ENCODE data around the gene UGT1A9. TPM values are rescaled to one million over a fixed set of nuclear protein-coding genes. Genes with fewer than 3 reads are reported as not detected.
A peak's percentile ranks its signal among the peaks of the same experiment; 100 is the strongest.

The UGT1A9 gene
- total RNA-seq, 1 donor from 2014 or later, result not detected

DNA sequence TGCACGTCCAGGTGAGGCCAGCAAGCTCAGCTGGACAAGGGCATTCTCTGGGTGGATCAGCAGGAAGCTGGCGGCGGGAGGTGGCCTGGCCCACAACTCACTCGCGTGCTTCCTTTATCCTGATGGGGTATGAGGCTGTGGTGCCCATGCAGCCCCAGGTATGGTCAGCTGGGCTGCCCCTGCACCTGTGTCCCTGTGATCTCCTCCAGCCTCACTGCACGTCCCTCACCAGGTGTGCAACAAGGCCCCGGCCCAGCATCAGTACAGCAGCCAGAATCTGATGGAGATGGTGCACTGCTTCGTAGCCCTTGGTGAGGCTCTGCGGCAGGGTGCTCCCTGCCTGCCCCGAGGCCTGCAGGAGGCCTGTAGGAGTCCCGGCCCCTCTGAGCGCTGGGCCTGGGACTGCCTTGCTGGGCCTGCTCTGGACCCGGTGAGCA lies 124.1 kb downstream of the UGT1A9 start:
- peak; percentile 84 for DNase-seq (ENCODE audit: low spot score)

- DNase-seq (ENCODE audit: low spot score), result peak; percentile 22
Observed at GRCh38 chr2:233796254-233796653, 124.6 kb downstream of the UGT1A9 start.

GRCh38 chr2:233798335-233799086 lies 126.8 kb downstream of the UGT1A9 start:
- DNase-seq (ENCODE audit: low spot score), result peak; percentile 79

GRCh38 chr2:233799087-233799665 lies 127.5 kb downstream of the UGT1A9 start:
- peak; percentile 37 for DNase-seq (ENCODE audit: low spot score)

DNA sequence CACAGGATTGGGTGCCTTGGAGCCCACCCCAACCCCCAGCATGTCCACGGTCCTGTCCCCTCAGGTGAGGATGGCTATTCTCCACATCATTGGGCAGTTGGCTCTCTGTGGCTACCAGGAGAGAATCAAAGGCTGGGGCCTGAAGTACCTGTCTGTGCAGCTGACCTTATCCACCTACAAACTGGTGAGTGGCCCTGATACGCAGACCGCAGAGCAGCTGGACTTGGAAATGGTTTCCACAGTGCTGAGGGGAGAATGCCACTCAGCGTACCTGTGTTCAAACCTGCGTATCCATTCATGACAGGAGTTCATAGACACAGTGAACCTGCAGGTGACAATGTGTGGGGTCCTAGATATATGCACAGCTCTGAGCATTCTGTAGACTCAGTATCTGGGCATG lies 128.0 kb downstream of the UGT1A9 start:
- DNase-seq (ENCODE audit: low spot score), result peak; percentile 28

GRCh38 chr2:233800208-233800607 lies 128.5 kb downstream of the UGT1A9 start:
- DNase-seq (ENCODE audit: low spot score), result peak; percentile 53

DNA sequence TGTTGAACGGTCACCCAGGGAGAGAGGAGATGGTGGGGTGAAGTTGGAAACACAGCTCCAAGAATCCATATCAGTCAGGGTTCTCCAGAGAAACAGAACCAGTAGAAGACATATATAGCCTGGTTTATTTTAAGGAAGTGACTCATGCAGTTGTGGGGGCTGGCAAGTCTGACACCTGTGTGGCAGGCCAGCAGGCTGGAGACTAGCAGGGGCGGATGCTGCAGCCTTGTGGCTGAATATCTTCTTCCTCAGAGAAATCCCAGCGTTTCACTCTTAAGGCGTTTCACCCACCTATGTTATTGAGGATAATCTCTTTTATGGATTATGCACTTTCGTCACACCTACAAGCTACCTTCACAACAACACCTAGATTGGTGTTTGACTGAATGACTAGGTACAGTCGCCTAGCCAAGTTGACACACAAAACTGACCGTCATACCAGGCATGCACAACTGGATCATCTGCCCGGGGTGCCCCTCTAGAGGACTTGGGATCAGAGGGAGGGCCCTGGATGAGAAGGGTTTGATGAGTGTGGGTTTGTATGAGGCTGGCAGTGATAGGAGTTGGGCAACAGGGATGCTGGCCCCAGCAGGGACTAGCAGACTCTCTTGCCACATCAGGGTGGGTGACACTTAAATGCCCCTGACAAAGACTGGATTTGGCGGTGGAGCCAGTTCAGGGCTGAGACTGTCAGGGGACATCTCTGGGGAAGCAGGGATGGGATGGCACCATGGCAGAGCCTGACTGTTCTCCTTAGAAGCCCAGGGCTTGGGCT lies 129.8 kb downstream of the UGT1A9 start:
- peak; percentile 76 for DNase-seq (ENCODE audit: low spot score)

DNA sequence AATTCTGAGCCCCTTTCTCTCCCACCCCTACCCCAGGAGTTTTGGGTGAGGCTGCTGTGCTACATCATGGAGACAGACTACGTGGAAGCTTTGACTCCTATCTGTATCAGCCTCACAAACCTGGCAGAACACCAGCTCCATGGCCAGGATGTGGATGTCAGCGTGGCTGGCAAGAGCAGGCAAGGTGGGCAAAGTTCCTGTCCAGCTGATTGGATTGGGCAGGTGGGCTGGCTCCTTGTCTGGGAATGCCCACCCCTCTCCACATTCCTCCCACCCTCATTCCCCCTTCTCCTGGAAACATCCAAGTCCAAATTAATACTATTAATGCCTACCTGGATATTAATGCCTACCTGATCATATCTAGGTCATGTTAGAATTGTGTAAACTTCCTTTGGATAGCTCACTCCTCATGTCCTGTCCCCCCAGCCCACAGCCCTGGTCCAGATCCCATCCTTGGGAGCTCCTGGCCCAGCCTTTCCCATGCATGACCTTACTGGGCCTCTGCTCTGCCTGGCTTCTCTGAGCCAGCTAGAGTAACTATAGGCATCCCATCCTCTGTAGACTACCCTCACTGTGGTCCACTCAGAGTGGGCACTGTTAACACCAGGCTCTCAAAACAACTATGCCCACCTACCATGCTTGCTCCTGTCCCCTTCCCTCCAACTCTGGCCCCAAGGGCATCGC lies 130.6 kb downstream of the UGT1A9 start:
- peak; percentile 53 for DNase-seq (ENCODE audit: low spot score)

- peak; percentile 55 for DNase-seq (ENCODE audit: low spot score)
Observed at GRCh38 chr2:233803292-233803911, 131.7 kb downstream of the UGT1A9 start.

DNA sequence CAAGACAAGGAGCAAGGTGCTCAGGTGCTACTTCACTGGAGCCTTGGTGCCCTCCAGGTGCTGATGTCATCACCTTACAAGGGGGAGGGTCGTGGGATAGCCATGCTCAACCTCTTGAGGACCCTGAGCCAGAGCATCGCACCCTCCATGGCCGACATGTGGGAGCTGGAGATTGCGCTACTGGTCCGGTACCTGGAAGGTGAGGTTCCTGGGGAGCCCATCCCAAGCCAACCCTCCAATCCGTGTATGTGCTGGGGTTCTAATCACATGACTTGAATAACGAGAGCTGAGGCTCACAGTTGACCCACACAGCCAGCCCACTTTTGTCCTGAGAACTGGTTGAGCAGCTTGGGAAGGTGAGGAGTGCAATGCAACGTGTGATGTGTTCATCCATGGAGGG lies 132.3 kb downstream of the UGT1A9 start:
- peak; percentile 55 for DNase-seq (ENCODE audit: low spot score)

GRCh38 chr2:233807215-233807865 lies 135.6 kb downstream of the UGT1A9 start:
- DNase-seq (ENCODE audit: low spot score), result peak; percentile 73

DNA sequence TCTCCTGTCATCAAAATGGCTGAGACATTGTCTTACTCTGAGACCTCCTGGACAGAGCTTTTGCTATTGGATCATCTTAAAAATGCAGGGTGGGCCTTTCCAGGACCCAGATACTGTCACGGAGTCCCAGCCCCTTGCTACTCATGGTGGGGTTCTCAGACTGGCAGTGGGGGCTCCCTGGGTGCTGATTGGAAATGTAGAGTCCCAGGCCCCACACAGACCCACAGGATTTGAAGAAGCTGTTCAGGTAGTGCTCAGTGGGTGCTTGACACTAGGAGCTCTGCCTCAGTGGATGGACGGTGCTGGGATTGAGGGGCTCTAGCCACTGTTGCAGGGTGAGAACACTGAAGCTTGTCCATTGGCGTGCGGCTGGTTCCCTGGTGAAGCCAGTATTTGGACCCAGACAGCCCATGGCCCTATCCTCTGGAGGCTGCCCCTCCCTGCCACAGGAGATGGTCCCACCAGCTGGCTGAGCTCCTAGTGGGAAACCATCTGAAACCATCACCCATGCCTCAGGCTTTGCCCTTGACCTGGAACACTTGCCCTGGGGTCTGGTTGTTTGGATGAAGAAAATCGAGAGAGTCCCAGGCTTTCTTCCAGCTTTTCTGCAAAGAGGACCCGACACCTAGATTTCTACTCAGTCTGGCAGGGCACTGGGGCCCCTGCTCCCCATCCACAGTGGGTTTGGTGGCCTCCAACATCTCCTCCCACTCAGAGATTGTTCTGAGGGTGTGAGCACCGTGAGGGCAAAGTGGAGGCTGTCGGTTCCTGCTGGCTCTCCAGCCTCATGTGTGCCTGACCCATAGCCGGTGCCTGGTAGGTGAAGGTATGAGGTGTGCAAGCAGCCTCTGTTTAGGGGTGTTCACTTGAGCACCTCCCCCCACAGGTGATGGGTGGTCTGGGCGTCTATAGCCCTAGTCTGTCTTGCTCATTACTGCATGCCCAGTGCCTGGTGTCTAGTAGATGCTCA lies 136.6 kb downstream of the UGT1A9 start:
- peak; percentile 62 for DNase-seq (ENCODE audit: low spot score)

DNA sequence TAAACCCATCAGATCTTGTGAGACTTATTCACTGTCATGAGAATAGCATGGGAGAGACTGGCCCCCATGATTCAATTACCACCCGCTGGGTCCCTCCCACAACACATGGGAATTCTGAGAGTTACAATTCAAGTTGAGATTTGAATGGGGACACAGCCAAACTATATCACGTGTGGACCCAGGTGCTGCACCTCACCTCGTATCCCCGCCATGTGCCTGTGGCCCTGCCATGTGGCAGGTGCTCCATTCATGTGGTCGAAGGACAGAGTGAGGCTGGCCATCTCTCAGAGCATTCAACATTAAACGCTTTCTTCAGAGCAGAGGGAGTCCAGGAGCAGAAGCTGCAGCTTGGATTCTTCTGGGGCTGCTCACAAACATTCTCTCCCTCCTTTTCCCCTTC lies 138.7 kb downstream of the UGT1A9 start:
- DNase-seq (ENCODE audit: low spot score), result no peak

GRCh38 chr2:233811087-233811486 lies 139.4 kb downstream of the UGT1A9 start:
- DNase-seq (ENCODE audit: low spot score), result no peak

- DNase-seq (ENCODE audit: low spot score), result peak; percentile 77
Observed at GRCh38 chr2:233811732-233812131, 140.0 kb downstream of the UGT1A9 start.

- DNase-seq (ENCODE audit: low spot score), result peak; percentile 28
Observed at GRCh38 chr2:233813236-233814055, 141.7 kb downstream of the UGT1A9 start.

- DNase-seq (ENCODE audit: low spot score), result peak; percentile 76
Observed at GRCh38 chr2:233814056-233814835, 142.5 kb downstream of the UGT1A9 start.

DNA sequence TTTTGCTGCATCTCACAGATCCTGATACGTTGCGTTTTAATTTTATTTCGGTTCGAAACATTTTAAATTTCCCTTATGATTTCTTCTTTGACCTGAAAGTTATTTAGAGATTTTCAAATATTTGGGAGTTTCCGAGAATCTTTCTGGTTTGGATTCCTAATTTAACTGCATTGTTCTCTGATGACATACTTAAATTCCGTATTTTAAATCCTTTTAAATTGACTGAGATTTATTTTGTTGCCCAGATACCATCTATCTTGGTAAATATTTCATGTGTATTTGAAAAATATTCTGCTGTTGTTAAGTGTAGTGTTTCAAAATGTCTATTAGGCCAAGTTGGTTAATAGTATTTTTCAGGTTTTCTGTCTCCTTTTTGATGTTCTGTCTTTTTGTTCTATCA lies 144.2 kb downstream of the UGT1A9 start:
- no peak for DNase-seq (ENCODE audit: low spot score)

Data from mesenteric fat pad (tissue), 1 donor.